ENCODE data around the gene TUBA1A. TPM values are rescaled to one million over a fixed set of nuclear protein-coding genes. Genes with fewer than 3 reads are reported as not detected.
"Not testable (repeated sequence)": the region's sequence is repeated elsewhere in the genome, so short reads cannot be mapped to it uniquely, and the experiment has no call there.

Gene TUBA1A
- polyA plus RNA-seq, 1 donor: 603 TPM

GRCh38 chr12:49201595-49202295 is 12.9 kb upstream of the TUBA1A start:
- peak; percentile 62 for DNase-seq (ENCODE audit: low read depth)

- peak; percentile 88 for DNase-seq (ENCODE audit: low read depth)
Measured at GRCh38 chr12:49200919-49201594, 12.2 kb upstream of the TUBA1A start.

GRCh38 chr12:49198431-49199155 is 9.7 kb upstream of the TUBA1A start:
- DNase-seq (ENCODE audit: low read depth): no peak

- DNase-seq (ENCODE audit: low read depth): no peak
Measured at GRCh38 chr12:49197256-49197655, 8.4 kb upstream of the TUBA1A start.

GRCh38 chr12:49195736-49196135 is 6.9 kb upstream of the TUBA1A start:
- no peak for DNase-seq (ENCODE audit: low read depth)

- DNase-seq (ENCODE audit: low read depth): not testable (repeated sequence)
Measured at GRCh38 chr12:49193746-49194145, 4.9 kb upstream of the TUBA1A start.

- not testable (repeated sequence) for DNase-seq (ENCODE audit: low read depth)
Measured at GRCh38 chr12:49191498-49191897, 2.6 kb upstream of the TUBA1A start.

GRCh38 chr12:49190974-49191373 is 2.1 kb upstream of the TUBA1A start:
- DNase-seq (ENCODE audit: low read depth): no peak

GRCh38 chr12:49189731-49190716 is 1.1 kb upstream of the TUBA1A start:
- no peak for DNase-seq (ENCODE audit: low read depth)

- peak; percentile 46 for DNase-seq (ENCODE audit: low read depth)
Measured at GRCh38 chr12:49188201-49188915, 522 bp downstream of the TUBA1A start.

- peak; percentile 71 for DNase-seq (ENCODE audit: low read depth)
Measured at GRCh38 chr12:49187184-49187583, 1.7 kb downstream of the TUBA1A start.

- DNase-seq (ENCODE audit: low read depth): not testable (repeated sequence)
Measured at GRCh38 chr12:49186307-49186706, 2.6 kb downstream of the TUBA1A start.

- DNase-seq (ENCODE audit: low read depth): not testable (repeated sequence)
Measured at GRCh38 chr12:49184697-49185096, 4.2 kb downstream of the TUBA1A start.

GRCh38 chr12:49183214-49183950 is 5.5 kb downstream of the TUBA1A start:
- DNase-seq (ENCODE audit: low read depth): not testable (repeated sequence)

- no peak for DNase-seq (ENCODE audit: low read depth)
Measured at GRCh38 chr12:49174218-49174617, 14.7 kb downstream of the TUBA1A start.

GRCh38 chr12:49170924-49171323 is 18.0 kb downstream of the TUBA1A start:
- no peak for DNase-seq (ENCODE audit: low read depth)

- no peak for DNase-seq (ENCODE audit: low read depth)
Measured at GRCh38 chr12:49165114-49165513, 23.8 kb downstream of the TUBA1A start.

- not testable (repeated sequence) for DNase-seq (ENCODE audit: low read depth)
Measured at GRCh38 chr12:49161901-49162300, 27.0 kb downstream of the TUBA1A start.

- no peak for DNase-seq (ENCODE audit: low read depth)
Measured at GRCh38 chr12:49161092-49161795, 27.6 kb downstream of the TUBA1A start.

Data from forelimb muscle (tissue), 1 donor.